ENCODE data around the gene MALRD1. TPM values are rescaled to one million over a fixed set of nuclear protein-coding genes. Genes with fewer than 3 reads are reported as not detected.

MALRD1 gene
- total RNA-seq, 4 donors from 2014 or later, result 1.0 to 4.1 (median 2.6) TPM; not detected in 1

DNA sequence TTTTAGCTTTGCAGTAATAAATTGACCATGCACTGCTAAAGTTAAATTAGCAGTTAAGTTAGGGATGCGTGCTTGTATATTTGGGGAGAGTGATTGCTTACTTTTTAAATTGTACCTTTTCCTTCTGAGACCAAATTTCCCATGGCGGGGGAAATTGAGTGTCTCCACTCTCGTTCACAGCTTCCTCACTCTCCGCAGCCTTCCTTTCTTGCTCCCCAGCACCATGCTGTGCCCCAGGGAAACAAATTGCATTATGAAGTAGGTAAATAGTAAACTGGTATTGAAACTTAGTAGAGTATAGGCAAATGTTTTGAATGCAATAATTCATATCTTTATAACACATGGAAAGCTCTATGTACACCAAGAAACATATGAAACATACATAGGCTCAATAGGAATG lies 85.4 kb downstream of the MALRD1 start:
- TF ChIP-seq, protein P1, sequence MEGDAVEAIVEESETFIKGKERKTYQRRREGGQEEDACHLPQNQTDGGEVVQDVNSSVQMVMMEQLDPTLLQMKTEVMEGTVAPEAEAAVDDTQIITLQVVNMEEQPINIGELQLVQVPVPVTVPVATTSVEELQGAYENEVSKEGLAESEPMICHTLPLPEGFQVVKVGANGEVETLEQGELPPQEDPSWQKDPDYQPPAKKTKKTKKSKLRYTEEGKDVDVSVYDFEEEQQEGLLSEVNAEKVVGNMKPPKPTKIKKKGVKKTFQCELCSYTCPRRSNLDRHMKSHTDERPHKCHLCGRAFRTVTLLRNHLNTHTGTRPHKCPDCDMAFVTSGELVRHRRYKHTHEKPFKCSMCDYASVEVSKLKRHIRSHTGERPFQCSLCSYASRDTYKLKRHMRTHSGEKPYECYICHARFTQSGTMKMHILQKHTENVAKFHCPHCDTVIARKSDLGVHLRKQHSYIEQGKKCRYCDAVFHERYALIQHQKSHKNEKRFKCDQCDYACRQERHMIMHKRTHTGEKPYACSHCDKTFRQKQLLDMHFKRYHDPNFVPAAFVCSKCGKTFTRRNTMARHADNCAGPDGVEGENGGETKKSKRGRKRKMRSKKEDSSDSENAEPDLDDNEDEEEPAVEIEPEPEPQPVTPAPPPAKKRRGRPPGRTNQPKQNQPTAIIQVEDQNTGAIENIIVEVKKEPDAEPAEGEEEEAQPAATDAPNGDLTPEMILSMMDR (IDR thresholded peaks at IDR 0.05; ENCODE audit: low read depth), result no peak

DNA sequence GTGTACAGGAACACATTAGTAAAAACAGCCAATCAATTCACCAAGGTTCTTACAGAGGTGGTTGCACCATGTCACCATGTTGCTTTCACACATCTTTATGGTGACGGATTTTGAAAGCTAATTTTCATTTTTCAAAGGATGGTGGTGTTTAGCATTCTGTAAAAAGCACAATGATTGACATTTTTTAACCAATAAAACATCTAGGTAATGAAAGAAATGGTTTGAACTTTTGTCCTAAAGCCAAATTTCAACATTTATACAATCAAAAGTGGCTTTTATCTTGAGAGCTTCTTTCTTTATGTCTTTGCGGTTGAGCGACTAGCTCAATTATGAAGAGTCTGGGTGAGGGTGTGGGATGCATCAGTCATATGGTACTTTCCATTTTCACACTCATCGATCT lies 94.4 kb downstream of the MALRD1 start:
- TF ChIP-seq, protein P1 (IDR thresholded peaks at IDR 0.05; ENCODE audit: low read depth), result no peak

DNA sequence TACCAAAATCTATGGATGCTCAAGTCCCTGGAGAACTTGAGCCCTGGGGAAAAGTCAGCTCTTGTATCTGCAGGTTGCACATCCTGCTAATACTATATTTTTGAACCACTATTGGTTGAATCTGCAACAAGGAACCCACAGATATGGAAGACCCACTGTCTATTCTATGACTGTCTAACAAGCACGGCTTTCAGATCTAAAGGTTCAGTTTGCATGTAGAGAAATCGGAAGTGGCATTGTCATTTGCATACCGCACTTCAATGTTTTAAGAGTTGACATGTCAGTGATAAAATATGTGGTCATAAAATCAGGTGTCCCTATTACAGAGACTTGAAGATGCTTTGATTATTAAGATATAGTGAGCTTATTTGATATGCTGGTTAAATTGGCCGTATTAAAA lies 95.6 kb downstream of the MALRD1 start:
- TF ChIP-seq, protein P1 (IDR thresholded peaks at IDR 0.05; ENCODE audit: low read depth), result no peak

DNA sequence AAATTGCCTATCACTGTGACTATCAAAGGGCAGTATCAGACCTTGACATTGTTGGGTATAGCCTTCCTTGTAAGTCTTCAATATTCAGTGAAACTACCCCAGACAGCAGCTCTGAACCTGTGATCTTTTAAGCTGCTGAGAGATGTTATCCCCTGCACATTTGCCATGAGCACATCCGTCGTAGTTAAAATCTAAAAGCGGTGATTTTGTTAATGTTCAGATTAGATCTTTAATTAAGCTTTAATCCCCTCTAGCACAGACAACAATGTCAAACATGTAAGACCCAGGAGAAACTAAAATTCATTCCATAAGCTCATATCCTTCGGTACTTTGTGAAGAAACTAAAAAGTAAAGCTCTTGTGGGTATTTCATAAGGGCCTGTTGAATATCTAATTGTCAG lies 105.8 kb downstream of the MALRD1 start:
- TF ChIP-seq, protein P1 (IDR thresholded peaks at IDR 0.05; ENCODE audit: low read depth), result no peak

DNA sequence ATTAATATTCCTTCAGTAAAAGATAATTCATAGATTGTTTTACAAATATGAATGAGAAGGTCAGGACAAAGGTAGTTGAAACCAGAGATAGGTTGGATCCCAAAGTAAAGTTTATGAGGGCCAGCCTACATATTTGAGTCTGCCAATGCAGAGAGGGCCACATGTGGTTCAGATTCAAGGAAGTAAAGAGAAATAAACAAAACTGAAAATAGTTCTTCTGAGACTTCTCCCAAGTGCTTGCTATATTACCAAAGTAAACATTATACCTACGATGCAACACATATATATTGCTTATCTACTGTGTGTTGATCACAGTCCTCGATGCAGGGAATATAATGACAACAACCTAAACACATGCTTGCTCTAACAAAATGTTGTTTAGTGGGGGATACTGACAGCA lies 109.8 kb downstream of the MALRD1 start:
- TF ChIP-seq, protein P1 (IDR thresholded peaks at IDR 0.05; ENCODE audit: low read depth), result no peak

DNA sequence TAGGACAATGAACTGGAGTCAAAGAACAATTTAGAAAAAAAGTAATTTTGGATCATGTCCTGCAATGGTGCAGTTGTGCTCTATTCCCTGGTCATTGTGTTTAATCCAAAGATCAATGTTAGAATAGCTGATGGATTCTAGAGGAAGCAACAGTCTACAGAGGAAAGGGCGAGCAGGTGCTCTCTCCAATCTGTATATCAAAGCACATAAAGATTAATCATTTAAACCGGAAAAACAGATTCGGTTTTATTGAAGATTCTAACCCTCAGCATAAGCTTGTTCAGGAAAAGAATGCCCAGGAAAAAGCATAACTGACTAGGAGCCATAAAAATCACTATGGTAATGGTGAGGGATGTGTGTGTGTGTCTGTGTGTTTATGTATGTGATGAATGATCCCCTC lies 110.3 kb downstream of the MALRD1 start:
- TF ChIP-seq, protein P1 (IDR thresholded peaks at IDR 0.05; ENCODE audit: low read depth), result no peak

DNA sequence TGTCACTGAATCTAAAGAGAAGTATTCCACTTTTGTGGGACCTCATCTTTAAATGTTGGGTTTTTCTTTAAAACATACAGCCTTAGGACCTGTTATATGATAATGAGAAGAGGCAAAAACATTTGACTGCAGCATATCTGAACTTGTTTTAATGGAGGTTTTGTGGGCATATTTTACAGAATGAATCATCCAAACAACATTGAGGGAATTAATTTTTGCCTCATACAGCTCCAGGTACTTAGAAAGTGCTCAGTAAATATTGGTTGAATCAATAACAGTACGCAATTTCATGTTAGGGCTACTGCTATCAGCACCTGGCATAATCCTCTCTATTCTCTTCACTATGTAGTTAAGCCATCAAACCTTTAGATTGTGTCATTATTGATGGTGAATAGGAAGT lies 115.9 kb downstream of the MALRD1 start:
- TF ChIP-seq, protein P1 (IDR thresholded peaks at IDR 0.05; ENCODE audit: low read depth), result no peak
